Stomach (tissue), 9 donors: ENCODE results near the gene ACKR4. TPM values are rescaled to one million over a fixed set of nuclear protein-coding genes. Genes with fewer than 3 reads are reported as not detected.

ENCODE experiments used
- DNase-seq, 2 donors: peaks; one replicate each; pipeline versions ENCODE4 v3.0.0 to v3.0.0-alpha.2; 2013 to 2019
- H3K27ac ChIP-seq, 5 donors: fragments of 200-600 bp in 4 of 5; sonication (generic) in 4 of 5; one replicate each; pipeline ENCODE4 v1.5.1; 2013 to 2019; ENCODE audit warnings: mild to moderate bottlenecking in 1 of 5, moderate library complexity in 1 of 5
- H3K27me3 ChIP-seq, 3 donors: fragments of 200-600 bp; sonication (generic); one replicate each; pipeline ENCODE4 v1.5.1; 2017 to 2019; ENCODE audit warnings: mixed run types in 1 of 3
- H3K36me3 ChIP-seq, 4 donors: fragments of 200-600 bp; sonication (generic); 1 replicate in 3 of 4; 2 replicates in 1 of 4; pipeline ENCODE4 v1.5.1; 2016 to 2019
- H3K4me1 ChIP-seq, 4 donors: fragments of 200-600 bp; sonication (generic); one replicate each; pipeline ENCODE4 v1.5.1; 2016 to 2019
- H3K4me3 ChIP-seq, 4 donors: fragments of 200-600 bp; sonication (generic) in 3 of 4; one replicate each; pipeline ENCODE4 v1.5.1; 2016 to 2019; ENCODE audit warnings: mild to moderate bottlenecking in 1 of 4
- H3K9me3 ChIP-seq, 4 donors: fragments of 200-600 bp; sonication (generic); one replicate each; pipeline ENCODE4 v1.5.1; 2016 to 2019
- CTCF ChIP-seq, 7 experiments: fragments of 450-650 bp in 4 of 7; fragments of 200-600 bp in 3 of 7; sonication (generic) in 3 of 7; IDR thresholded peaks; one replicate each; pipeline ENCODE4 v1.5.1; 2016 to 2019; ENCODE audit warnings: antibody characterized with exemption in 7 of 7, control low read depth in 2 of 7, mild to moderate bottlenecking in 1 of 7
- EP300 ChIP-seq: sonication (generic); formaldehyde crosslinking; IDR thresholded peaks from one replicate; pipeline ENCODE4 v1.6.1; 2017; ENCODE audit warnings: antibody characterized with exemption
- POLR2A ChIP-seq, 4 donors: fragments of 450-650 bp; IDR thresholded peaks; one replicate each; pipeline ENCODE4 v1.6.1; 2016; ENCODE audit warnings: antibody characterized with exemption in 4 of 4, control low read depth in 2 of 4, mild to moderate bottlenecking in 1 of 4, moderate library complexity in 1 of 4
- POLR2AphosphoS5 ChIP-seq, 3 donors: sonication (generic); formaldehyde crosslinking; IDR thresholded peaks; one replicate each; pipeline ENCODE4 v1.6.1; 2016; ENCODE audit warnings: antibody characterized with exemption in 3 of 3
- WGBS, 5 donors: extraction: QIAGEN DNeasy Blood & Tissue Kit in 3 of 5; methylation state at CpG; one replicate each; pipeline versions ENCODE4 v1.1.5 to v1.1.7; 2013 to 2018; 5-methylcytosine and 5-hydroxymethylcytosine counted together
- intact Hi-C: fragments of 100-400 bp; cut with DNase I; formaldehyde crosslinking; loops from one replicate; pipeline ENCODE4 v1.15.1; 2023; ENCODE audit warnings: low total_unique reads
- polyA plus RNA-seq, 3 donors: library from polyadenylated mRNA; stranded (reverse); fragments of 200-250 nt; gene quantifications; one replicate each; pipeline ENCODE4 v1.2.3, GENCODE V29; 2013
- total RNA-seq, 5 donors: library from RNA; depleted of rRNA; stranded (reverse); fragments of >200 nt; gene quantifications; one replicate each; pipeline versions ENCODE4 v1.1.0 to v1.2.3, GENCODE V29; 2014 to 2016
- donor health status: healthy with polysubstance abuse.
- donor health status: Bipolar disorder and iron deficiency.
- donor health status: healthy.

Gene ACKR4
- total and polyA plus RNA-seq, 8 donors = 0.58 to 16.7 (median 2.4) TPM

GRCh38 chr3:132615881-132616280 is 18.8 kb downstream of the ACKR4 start:
- intact Hi-C loops = no loop called here
- peaks cover 0 to 38% (median 18%) of the 10 kb centered on the region in 4 donors for H3K36me3 ChIP-seq
- H3K9me3 ChIP-seq = peaks cover 0 to 4% (median 2%) of the 10 kb centered on the region in 4 donors
- no peak overlapping the region for H3K4me3 ChIP-seq
- H3K4me1 ChIP-seq = no peaks in the 10 kb centered on the region
- no peak for DNase-seq
- TF ChIP-seq CTCF (IDR thresholded peaks at IDR 0.05) (no peak), POLR2A (IDR thresholded peaks at IDR 0.05) (no peak), POLR2AphosphoS5 (IDR thresholded peaks at IDR 0.05) (no peak), EP300 (no peak)
- no peaks in the 10 kb centered on the region for H3K27me3 ChIP-seq
- 64 to 75% (median 73%) methylated on average over 3 of the region's 3 CpGs for WGBS, 5 donors
- no peak overlapping the region for H3K27ac ChIP-seq

DNA sequence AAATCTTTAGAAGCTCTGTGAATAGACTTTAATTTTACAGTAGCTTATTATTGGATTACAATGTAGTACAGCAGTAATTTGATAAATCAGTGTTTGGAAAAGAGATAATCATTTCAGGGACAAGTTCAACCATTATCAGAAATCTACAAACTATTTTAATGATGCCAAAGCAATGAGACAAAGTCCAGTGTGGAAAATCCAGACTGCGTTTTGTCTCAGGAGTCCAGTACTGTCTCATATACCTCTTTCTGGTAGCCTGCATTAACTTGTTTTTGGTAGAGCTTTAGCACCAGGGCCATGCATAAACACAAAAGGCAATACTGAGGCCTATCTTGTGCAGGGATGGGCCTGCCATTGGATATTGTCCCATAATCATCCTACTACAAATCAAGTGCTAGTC is 19.7 kb downstream of the ACKR4 start:
- H3K27me3 ChIP-seq = no peaks in the 10 kb centered on the region
- no peak overlapping the region for H3K4me3 ChIP-seq
- WGBS, 5 donors = 47 to 78% (median 59%) methylated on average over 1 of the region's 1 CpG
- TF ChIP-seq EP300 = no peak
- TF ChIP-seq CTCF (IDR thresholded peaks at IDR 0.05) = no peak
- TF ChIP-seq POLR2AphosphoS5 (IDR thresholded peaks at IDR 0.05) = no peak
- no peak for TF ChIP-seq POLR2A (IDR thresholded peaks at IDR 0.05)
- H3K36me3 ChIP-seq = peaks cover 0 to 42% (median 24%) of the 10 kb centered on the region in 4 donors
- H3K9me3 ChIP-seq = peaks cover 0 to 4% (median 2%) of the 10 kb centered on the region in 4 donors
- no peak for DNase-seq
- H3K4me1 ChIP-seq = no peaks in the 10 kb centered on the region
- intact Hi-C loops = no loop called here
- H3K27ac ChIP-seq = no peak overlapping the region

DNA sequence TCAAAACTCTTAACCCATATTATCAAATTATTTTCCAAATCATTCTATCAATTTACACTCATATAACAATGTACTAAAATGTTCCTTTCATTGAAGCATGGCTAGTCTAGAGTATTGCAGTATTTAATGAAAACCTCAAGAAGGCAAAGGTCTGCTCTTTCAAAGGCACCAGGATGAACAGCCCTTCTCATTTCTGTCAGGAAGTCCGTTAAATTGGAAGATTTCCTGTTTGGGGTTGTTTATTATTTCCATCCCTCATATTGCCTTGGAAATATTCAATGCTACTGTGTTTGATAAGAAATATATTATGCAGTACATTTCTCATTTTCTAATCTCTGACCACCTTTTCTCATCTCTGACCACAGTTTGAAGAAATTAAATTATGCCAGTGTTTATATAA is 25.1 kb downstream of the ACKR4 start:
- 59 to 80% (median 77%) methylated on average over 1 of the region's 1 CpG for WGBS, 5 donors
- H3K9me3 ChIP-seq = no peaks in the 10 kb centered on the region
- no peak overlapping the region for H3K4me3 ChIP-seq
- DNase-seq = no peak
- no peaks in the 10 kb centered on the region for H3K4me1 ChIP-seq
- H3K27me3 ChIP-seq = no peaks in the 10 kb centered on the region
- no peak overlapping the region for H3K27ac ChIP-seq
- no peak for TF ChIP-seq POLR2A (IDR thresholded peaks at IDR 0.05)
- no peak for TF ChIP-seq CTCF (IDR thresholded peaks at IDR 0.05)
- TF ChIP-seq EP300 = no peak
- TF ChIP-seq POLR2AphosphoS5 (IDR thresholded peaks at IDR 0.05) = no peak
- intact Hi-C loops = no loop called here
- H3K36me3 ChIP-seq = peaks cover 5 to 53% (median 43%) of the 10 kb centered on the region in 4 donors

DNA sequence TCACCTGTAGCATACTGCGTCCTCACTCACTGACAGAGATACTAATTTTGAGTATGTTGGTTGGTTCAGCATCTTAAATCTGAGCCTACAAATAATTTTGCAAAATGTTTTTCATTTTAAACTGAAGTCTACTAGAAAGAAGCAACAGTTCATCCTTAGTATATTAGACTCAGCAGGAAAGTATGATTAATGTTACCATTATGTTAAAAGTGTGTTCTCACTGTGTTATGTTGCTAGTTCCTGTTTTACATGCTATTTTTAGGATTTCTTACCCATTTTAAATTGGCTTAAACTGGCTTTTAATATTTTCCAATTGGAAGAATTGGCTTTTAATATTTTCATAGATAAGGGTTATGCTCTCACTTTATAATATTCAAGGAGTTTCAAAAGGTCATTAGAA is 25.7 kb downstream of the ACKR4 start:
- Histone ChIP-seq H3K9me3 (no peaks in the 10 kb centered on the region), H3K4me3 (no peak overlapping the region), H3K27ac (no peak overlapping the region), H3K4me1 (no peaks in the 10 kb centered on the region), H3K27me3 (no peaks in the 10 kb centered on the region), H3K36me3 (peaks cover 5 to 53% (median 47%) of the 10 kb centered on the region in 4 donors)
- no peak for TF ChIP-seq CTCF (IDR thresholded peaks at IDR 0.05)
- TF ChIP-seq EP300 = no peak
- no peak for TF ChIP-seq POLR2A (IDR thresholded peaks at IDR 0.05)
- no peak for TF ChIP-seq POLR2AphosphoS5 (IDR thresholded peaks at IDR 0.05)
- intact Hi-C loops = no loop called here
- WGBS, 5 donors = 89 to 96% (median 94%) methylated on average over 1 of the region's 1 CpG
- DNase-seq = no peak
